H1 (cell line): ENCODE results near the gene GPR161. TPM values are rescaled to one million over a fixed set of nuclear protein-coding genes. Genes with fewer than 3 reads are reported as not detected.

Source experiments
- CTCF ChIA-PET: fragments of 300-600 bp; sonication (Branson Sonifier 250); formaldehyde crosslinking; loops from one replicate; lab custom pipeline; 2021; ENCODE audit not compliant: partially characterized antibody; lab: Charles Lee
- POLR2A ChIA-PET: fragments of 300-600 bp; sonication (Branson Sonifier 250); formaldehyde crosslinking; loops from one replicate; lab custom pipeline; 2021; ENCODE audit warnings: inconsistent platforms; ENCODE audit not compliant: partially characterized antibody; lab: Charles Lee
- DNase-seq, 2 experiments: peaks; one replicate each; pipeline versions ENCODE4 v3.0.0 to v3.0.0-alpha.2; 2010 to 2022; ENCODE audit warnings: low spot score in 2 of 2, low read depth in 1 of 2, mixed read lengths in 1 of 2
- FAIRE-seq: peaks from 2 replicates; lab custom pipeline; 2011; peaks lifted over from hg19 to GRCh38; lab: Jason Lieb, UNC
- H2AFZ ChIP-seq: 2 replicates; pipeline ENCODE4 v1.8.1; 2012; ENCODE audit warnings: low read length, inconsistent platforms
- H2AK5ac ChIP-seq: 2 replicates; pipeline ENCODE4 v1.6.1; 2013; ENCODE audit warnings: low read depth, low read length
- H2BK120ac ChIP-seq: replicated peaks from 2 replicates; pipeline ENCODE3; 2013; ENCODE audit warnings: low read depth, low read length, inconsistent platforms
- H2BK12ac ChIP-seq: 2 replicates; pipeline ENCODE4 v1.6.1; 2013; ENCODE audit warnings: low read depth, low read length
- H2BK15ac ChIP-seq: 2 replicates; pipeline ENCODE4 v1.6.1; 2013; ENCODE audit warnings: low read length
- H2BK20ac ChIP-seq: 2 replicates; pipeline ENCODE4 v1.6.1; 2013; ENCODE audit warnings: low read length
- H2BK5ac ChIP-seq: 2 replicates; pipeline ENCODE4 v1.6.1; 2013; ENCODE audit warnings: low read depth, low read length
- H3K14ac ChIP-seq: 2 replicates; pipeline ENCODE4 v1.6.1; 2013; ENCODE audit warnings: inconsistent platforms; ENCODE audit not compliant: insufficient read length
- H3K18ac ChIP-seq: 2 replicates; pipeline ENCODE4 v1.6.1; 2013; ENCODE audit warnings: low read length; ENCODE audit errors: extremely low read depth
- H3K23ac ChIP-seq: 2 replicates; pipeline ENCODE4 v1.6.1; 2013; ENCODE audit warnings: inconsistent platforms; ENCODE audit not compliant: insufficient read length
- H3K23me2 ChIP-seq: 2 replicates; pipeline ENCODE4 v1.6.1; 2013; ENCODE audit warnings: low read depth, low read length
- H3K27ac ChIP-seq: 2 replicates; pipeline ENCODE4 v1.6.1; 2011; ENCODE audit warnings: low read depth, low read length, inconsistent platforms
- H3K27me3 ChIP-seq, 4 experiments: replicated peaks in 1 of 4; 1 replicate in 1 of 4; 2 replicates in 3 of 4; pipeline versions ENCODE4 v1.6.1 to v1.8.1; 2011 to 2013; ENCODE audit warnings: low read length in 3 of 4, mild to moderate bottlenecking in 3 of 4, inconsistent platforms in 2 of 4, mixed read lengths in 2 of 4, moderate library complexity in 1 of 4; ENCODE audit not compliant: control insufficient read depth in 3 of 4, insufficient read depth in 3 of 4; ENCODE audit errors: extremely low read depth in 1 of 4
- H3K36me3 ChIP-seq, 4 experiments: 2 replicates each; pipeline versions ENCODE4 v1.6.1 to v1.8.1; 2011 to 2013; ENCODE audit warnings: mild to moderate bottlenecking in 4 of 4, low read length in 3 of 4, moderate library complexity in 2 of 4, control low read depth in 1 of 4, inconsistent platforms in 1 of 4; ENCODE audit not compliant: insufficient read depth in 4 of 4, control insufficient read depth in 2 of 4
- H3K4ac ChIP-seq: replicated peaks from 2 replicates; pipeline ENCODE3; 2013; ENCODE audit warnings: low read length, low read depth, mixed read lengths, inconsistent platforms; ENCODE audit not compliant: insufficient read length
- H3K4me1 ChIP-seq, 4 experiments: replicated peaks in 1 of 4; 1 replicate in 1 of 4; 2 replicates in 3 of 4; pipeline versions ENCODE4 v1.6.1 to v1.8.1; 2011 to 2013; ENCODE audit warnings: low read length in 3 of 4, inconsistent platforms in 2 of 4, mixed read lengths in 1 of 4; ENCODE audit not compliant: insufficient read depth in 4 of 4, control insufficient read depth in 3 of 4
- H3K4me2 ChIP-seq, 2 experiments: 2 replicates each; pipeline versions ENCODE4 v1.6.1 to v1.8.1; 2011 to 2013; ENCODE audit warnings: low read depth in 2 of 2, low read length in 2 of 2, control low read depth in 1 of 2, inconsistent platforms in 1 of 2, mild to moderate bottlenecking in 1 of 2; ENCODE audit not compliant: insufficient read depth in 1 of 2
- H3K4me3 ChIP-seq, 4 experiments: fragments of 200-600, 300-600 bp in 1 of 4; sonication (generic), shearing (Covaris generic), sonication (Bioruptor Twin) in 1 of 4; 2 replicates each; pipeline versions ENCODE4 v1.5.1 to v1.8.1; 2011 to 2016; ENCODE audit warnings: low read length in 4 of 4, low read depth in 3 of 4, control low read depth in 2 of 4, inconsistent platforms in 2 of 4, mild to moderate bottlenecking in 2 of 4, mixed read lengths in 1 of 4, moderate library complexity in 1 of 4; ENCODE audit not compliant: insufficient read depth in 2 of 4; ENCODE audit errors: extremely low read depth in 1 of 4
- H3K56ac ChIP-seq: replicated peaks from 2 replicates; pipeline ENCODE3; 2013; ENCODE audit warnings: low read depth, mild to moderate bottlenecking, mixed read lengths, low read length, inconsistent platforms; ENCODE audit not compliant: insufficient read length
- H3K79me1 ChIP-seq: 2 replicates; pipeline ENCODE4 v1.6.1; 2013; ENCODE audit warnings: low read depth, low read length, control low read depth
- H3K79me2 ChIP-seq, 2 experiments: 2 replicates each; pipeline versions ENCODE4 v1.6.1 to v1.8.1; 2012 to 2013; ENCODE audit warnings: low read length in 2 of 2, mild to moderate bottlenecking in 2 of 2, inconsistent platforms in 1 of 2; ENCODE audit not compliant: insufficient read depth in 2 of 2, control insufficient read depth in 1 of 2
- H3K9ac ChIP-seq, 4 experiments: replicated peaks in 1 of 4; 1 replicate in 1 of 4; 2 replicates in 3 of 4; pipeline versions ENCODE4 v1.6.1 to v1.8.1; 2011 to 2013; ENCODE audit warnings: low read depth in 3 of 4, low read length in 3 of 4, control low read depth in 2 of 4, mild to moderate bottlenecking in 2 of 4, moderate library complexity in 2 of 4, inconsistent platforms in 1 of 4; ENCODE audit errors: extremely low read depth in 1 of 4
- H3K9me3 ChIP-seq, 2 experiments: 2 replicates each; pipeline versions ENCODE4 v1.6.1 to v1.8.1; 2012 to 2013; ENCODE audit warnings: mild to moderate bottlenecking in 2 of 2, moderate library complexity in 2 of 2, control low read depth in 1 of 2, inconsistent platforms in 1 of 2, low read depth in 1 of 2, low read length in 1 of 2, mixed read lengths in 1 of 2; ENCODE audit not compliant: insufficient read depth in 2 of 2
- H4K20me1 ChIP-seq, 2 experiments: replicated peaks in 1 of 2; 2 replicates each; pipeline versions ENCODE3 to v1.8.1; 2011 to 2013; ENCODE audit warnings: inconsistent platforms in 2 of 2, low read length in 2 of 2, mild to moderate bottlenecking in 1 of 2; ENCODE audit not compliant: insufficient read depth in 2 of 2, control insufficient read depth in 1 of 2
- H4K5ac ChIP-seq: 2 replicates; pipeline ENCODE4 v1.6.1; 2013; ENCODE audit warnings: low read length, low read depth, mixed read lengths, inconsistent platforms; ENCODE audit not compliant: insufficient read length
- H4K8ac ChIP-seq: 2 replicates; pipeline ENCODE4 v1.8.0; 2013; ENCODE audit warnings: mild to moderate bottlenecking, moderate library complexity, low read length, inconsistent platforms; ENCODE audit not compliant: insufficient read depth; ENCODE audit errors: extremely low read depth
- H4K91ac ChIP-seq: replicated peaks from 2 replicates; pipeline ENCODE3; 2013; ENCODE audit warnings: low read length, mixed read lengths, inconsistent platforms; ENCODE audit not compliant: insufficient read length
- BRCA1 ChIP-seq: IDR thresholded peaks from 2 replicates; pipeline ENCODE4 v1.6.1; 2012; ENCODE audit warnings: low read depth, low read length, improper control_type of control experiment
- CBX5 ChIP-seq: fragments of 300-800, 300-1000 bp; sonication (generic); IDR thresholded peaks from 2 replicates; pipeline ENCODE4 v1.7.1; 2016; ENCODE audit warnings: antibody characterized with exemption, low read length, low read depth
- CHD2 ChIP-seq: IDR thresholded peaks from 2 replicates; pipeline ENCODE4 v1.6.1; 2012; ENCODE audit warnings: low read length, improper control_type of control experiment
- EGR1 ChIP-seq: IDR thresholded peaks from 2 replicates; pipeline ENCODE4 v1.6.1; 2011; ENCODE audit warnings: low read depth, low read length, borderline replicate concordance
- FOSL1 ChIP-seq: IDR thresholded peaks from 2 replicates; pipeline ENCODE4 v1.6.1; 2011; ENCODE audit warnings: mild to moderate bottlenecking, low read depth, low read length, moderate library complexity; ENCODE audit not compliant: insufficient read depth
- JUN ChIP-seq: IDR thresholded peaks from 2 replicates; pipeline ENCODE4 v1.6.1; 2011; ENCODE audit warnings: low read depth, mild to moderate bottlenecking, improper control_type of control experiment, low read length
- KDM4A ChIP-seq: IDR thresholded peaks from one replicate; pipeline ENCODE4 v1.7.1; 2012; ENCODE audit warnings: low read depth, mild to moderate bottlenecking, moderate library complexity, low read length, inconsistent platforms; ENCODE audit not compliant: severe bottlenecking
- MAX ChIP-seq: IDR thresholded peaks from 2 replicates; pipeline ENCODE4 v1.6.1; 2012; ENCODE audit warnings: inconsistent platforms
- POLR2A ChIP-seq, 2 experiments: IDR thresholded peaks; 1 replicate in 1 of 2; 2 replicates in 1 of 2; pipeline ENCODE4 v1.6.1; 2011; ENCODE audit warnings: low read depth in 2 of 2, low read length in 2 of 2, mild to moderate bottlenecking in 2 of 2; ENCODE audit errors: control extremely low read depth in 1 of 2
- RAD21 ChIP-seq, 2 experiments: IDR thresholded peaks in 1 of 2; conservative IDR thresholded peaks in 1 of 2; 2 replicates each; pipeline ENCODE4 v1.6.1; 2011; ENCODE audit warnings: low read depth in 2 of 2, low read length in 2 of 2, improper control_type of control experiment in 1 of 2, inconsistent platforms in 1 of 2, mild to moderate bottlenecking in 1 of 2, moderate library complexity in 1 of 2
- SIX5 ChIP-seq: IDR thresholded peaks from 2 replicates; pipeline ENCODE4 v1.6.1; 2011; ENCODE audit warnings: mild to moderate bottlenecking, low read depth, low read length
- SP1 ChIP-seq: IDR thresholded peaks from 2 replicates; pipeline ENCODE4 v1.6.1; 2011; ENCODE audit warnings: low read depth, low read length
- WGBS, 2 experiments: shearing (Covaris generic) in 1 of 2; methylation state at CpG; one replicate each; pipeline versions ENCODE4 v1.1.6 to v1.1.7; 2013 to 2015; ENCODE audit warnings: low lambda C conversion rate in 2 of 2, mixed read lengths in 2 of 2, inconsistent platforms in 1 of 2, low coverage in 1 of 2, missing lambda C conversion rate in 1 of 2; ENCODE audit not compliant: insufficient replicate concordance in 2 of 2, insufficient coverage in 1 of 2, insufficient read length in 1 of 2; ENCODE audit errors: extremely low coverage in 1 of 2, missing lambda C conversion rate in 1 of 2; 5-methylcytosine and 5-hydroxymethylcytosine counted together
- polyA plus RNA-seq, 7 experiments: library from polyadenylated mRNA; depleted of rRNA in 3 of 7; stranded (reverse) in 5 of 7; unstranded in 2 of 7; fragments of >200 nt in 5 of 7; fragments of 200-250 nt in 2 of 7; gene quantifications; 1 replicate in 5 of 7; 2 replicates in 1 of 7; 4 replicates in 1 of 7; pipeline versions ENCODE4 v1.2.1 to v1.2.3, GENCODE V29; 2011 to 2013; ENCODE audit warnings: missing spikeins in 2 of 7, mixed read lengths in 2 of 7
- total RNA-seq: library from RNA; stranded (reverse); fragmentation: NEBNext Ultra II Directional; extraction: Animal tissue kit (Norgen Biotek cat#: 25700); gene quantifications from 2 replicates; pipeline ENCODE4 v1.2.1, GENCODE V29; 2021

Gene GPR161
- total and polyA plus RNA-seq, 2 of the 8 experiments (the other 6 are each of a cell fraction or from before 2014, with no cell fraction given) = 13.7 to 16.8 TPM

GRCh38 chr1:168091720-168092550 is 44.8 kb downstream of the GPR161 start:
- peak overlapping the region in 1 of 4 experiments; percentile 4; a peak in 1 of 7 replicates for H3K9ac ChIP-seq
- no peak overlapping the region for H2BK120ac ChIP-seq
- FAIRE-seq (no peak), DNase-seq (peak in 1 of 2 experiments; percentile 34)
- no peaks in the 10 kb centered on the region for H3K27me3 ChIP-seq
- H3K36me3 ChIP-seq = peaks cover 0 to 2% (median 0%) of the 10 kb centered on the region in 4 experiments; a peak in 2 of 8 replicates
- no peak overlapping the region for H4K91ac ChIP-seq
- H3K56ac ChIP-seq = no peak overlapping the region
- H3K79me2 ChIP-seq = no peaks in the 10 kb centered on the region
- no peak overlapping the region for H3K4me3 ChIP-seq
- ChIA-PET POLR2A (interaction anchor here (1.1 to 1.2 kb wide), 2 partner anchors 10 to 13 kb away, joined by 3 to 4 read pairs; no protein-coding TSS in a partner anchor), CTCF (interaction anchor here (0.8 to 6.1 kb wide), 16 partner anchors 10 to 251 kb away, joined by 3 to 75 read pairs (median 4); no protein-coding TSS in a partner anchor)
- H2AK5ac ChIP-seq = no peak overlapping the region
- no peak overlapping the region for H2BK12ac ChIP-seq
- no peak overlapping the region for H3K4ac ChIP-seq
- H3K23ac ChIP-seq = no peak overlapping the region
- no peak overlapping the region for H2BK5ac ChIP-seq
- H4K5ac ChIP-seq = no peak overlapping the region
- H3K18ac ChIP-seq = no peak overlapping the region
- WGBS, 2 experiments = 85% methylated on average over 8 of the region's 8 CpGs; no CpG with 5 or more reads in 1 of the 2 experiments
- no peak overlapping the region for H2BK20ac ChIP-seq
- H2AFZ ChIP-seq = no peak overlapping the region
- peaks cover 0 to 3% of the 10 kb centered on the region in 2 experiments for H4K20me1 ChIP-seq
- H3K9me3 ChIP-seq = no peaks in the 10 kb centered on the region
- H3K4me1 ChIP-seq = peaks cover 0 to 3% (median 0%) of the 10 kb centered on the region in 4 experiments; a peak in 1 of 7 replicates
- no peak overlapping the region for H3K4me2 ChIP-seq
- H4K8ac ChIP-seq = no peak overlapping the region
- H3K27ac ChIP-seq = no peak overlapping the region
- H3K79me1 ChIP-seq = no peaks in the 10 kb centered on the region; the same call in 1 of the 2 replicates
- H3K14ac ChIP-seq = no peak overlapping the region
- H2BK15ac ChIP-seq = no peak overlapping the region
- no peaks in the 10 kb centered on the region for H3K23me2 ChIP-seq
- TF ChIP-seq EGR1 (no peak), SIX5 (no peak), JUN (no peak), CBX5 (no peak), FOSL1 (no peak), RAD21 (IDR thresholded peaks at IDR 0.05 in 1 of 2, conservative IDR thresholded peaks at IDR 0.05 in 1 of 2; ENCODE audit: low read depth in 2 of 2, low read length in 2 of 2) (no peak), SP1 (no peak), CHD2 (no peak), BRCA1 (no peak), KDM4A (no peak), POLR2A (IDR thresholded peaks at IDR 0.05; ENCODE audit: control extremely low read depth in 1 of 2, low read depth in 2 of 2, low read length in 2 of 2) (no peak), MAX (no peak)
